ENCODE data around the gene BCL10.

Gene BCL10

GRCh38 chr1:85313888-85314696 lies 37.7 kb upstream of the BCL10 start:
- TF ChIP-seq CTCF (IDR thresholded peaks at IDR 0.05; ENCODE audit: low read depth, low read length, missing control alignments) = no peak
- DNase-seq (ENCODE audit: extremely low read depth, low read depth) = peak; percentile 88
- H3K4me3 ChIP-seq (replicated peaks; ENCODE audit: low read depth, low read length) = no peak overlapping the region

- no peak overlapping the region for H3K4me3 ChIP-seq (replicated peaks; ENCODE audit: low read depth, low read length)
- no peak for DNase-seq (ENCODE audit: extremely low read depth, low read depth)
- no peak for TF ChIP-seq CTCF (IDR thresholded peaks at IDR 0.05; ENCODE audit: low read depth, low read length, missing control alignments)
Measured at GRCh38 chr1:85311818-85312217, 35.4 kb upstream of the BCL10 start.

- H3K4me3 ChIP-seq (replicated peaks; ENCODE audit: low read depth, low read length) = no peak overlapping the region
- DNase-seq (ENCODE audit: extremely low read depth, low read depth) = no peak
- no peak for TF ChIP-seq CTCF (IDR thresholded peaks at IDR 0.05; ENCODE audit: low read depth, low read length, missing control alignments)
Measured at GRCh38 chr1:85308833-85309350, 32.5 kb upstream of the BCL10 start.

GRCh38 chr1:85307987-85308832 lies 31.8 kb upstream of the BCL10 start:
- peak; percentile 99 for TF ChIP-seq CTCF (IDR thresholded peaks at IDR 0.05; ENCODE audit: low read depth, low read length, missing control alignments)
- H3K4me3 ChIP-seq (replicated peaks; ENCODE audit: low read depth, low read length) = no peak overlapping the region
- no peak for DNase-seq (ENCODE audit: extremely low read depth, low read depth)

GRCh38 chr1:85306236-85306635 lies 29.8 kb upstream of the BCL10 start:
- TF ChIP-seq CTCF (IDR thresholded peaks at IDR 0.05; ENCODE audit: low read depth, low read length, missing control alignments) = no peak
- H3K4me3 ChIP-seq (replicated peaks; ENCODE audit: low read depth, low read length) = no peak overlapping the region
- no peak for DNase-seq (ENCODE audit: extremely low read depth, low read depth)

- DNase-seq (ENCODE audit: extremely low read depth, low read depth) = no peak
- H3K4me3 ChIP-seq (replicated peaks; ENCODE audit: low read depth, low read length) = no peak overlapping the region
- no peak for TF ChIP-seq CTCF (IDR thresholded peaks at IDR 0.05; ENCODE audit: low read depth, low read length, missing control alignments)
Measured at GRCh38 chr1:85303440-85304162, 27.2 kb upstream of the BCL10 start.
